ENCODE measurements around the gene TRMT1L. TPM values are rescaled to one million over a fixed set of nuclear protein-coding genes. Genes with fewer than 3 reads are reported as not detected.

The TRMT1L gene
- total RNA-seq, 4 donors from 2014 or later: 18.3 to 67.7 (median 20.9) TPM

DNA sequence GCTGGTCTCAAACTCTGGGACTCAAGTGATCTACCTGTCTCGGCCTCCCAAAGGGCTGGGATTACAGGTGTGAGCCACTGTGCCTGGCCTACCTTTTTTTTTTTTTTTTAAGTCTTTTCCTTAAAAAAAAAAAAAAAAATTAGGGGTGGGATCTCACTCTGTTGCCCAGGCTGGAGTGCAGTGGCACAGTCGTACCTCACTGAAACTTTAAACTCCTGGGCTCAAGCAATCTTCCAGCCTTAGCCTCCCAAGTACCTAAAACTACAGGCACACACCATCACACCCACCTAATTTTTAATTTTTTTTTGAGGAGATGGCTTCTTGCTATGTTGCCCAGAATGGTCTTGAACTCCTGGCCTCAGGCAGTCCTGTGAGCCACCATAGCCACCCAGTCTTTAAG, 72.9 kb downstream of the TRMT1L start:
- Histone ChIP-seq H3K27me3 (no peaks in the 10 kb centered on the region), H3K9me3 (no peaks in the 10 kb centered on the region), H3K27ac (no peak overlapping the region), H3K4me3 (no peak overlapping the region), H3K36me3 (peaks cover 0 to 4% (median 0%) of the 10 kb centered on the region in 4 donors), H3K4me1 (no peaks in the 10 kb centered on the region)
- intact Hi-C loops (cut with DNase I; ENCODE audit: low total_unique reads): no loop called here
- in situ Hi-C loops (cut with MboI; ENCODE audit: low pct_ligation_motif_present in 1 of 4, low pct_unique_long_range_greater_than_20kb in 1 of 4, low sequenced_read_pairs in 3 of 4): no loop called here
- no peak for DNase-seq
- no peak for TF ChIP-seq POLR2AphosphoS5 (IDR thresholded peaks at IDR 0.05)
- no peak for TF ChIP-seq EP300 (IDR thresholded peaks at IDR 0.05; ENCODE audit: low read depth)
- no peak for TF ChIP-seq POLR2A (IDR thresholded peaks at IDR 0.05)
- TF ChIP-seq CTCF (IDR thresholded peaks at IDR 0.05): no peak
- 95% methylated on average over 2 of the region's 2 CpGs; no CpG with 5 or more reads in 1 of the 2 donors for WGBS, 2 donors (ENCODE audit: low coverage in 1 of 2)

DNA sequence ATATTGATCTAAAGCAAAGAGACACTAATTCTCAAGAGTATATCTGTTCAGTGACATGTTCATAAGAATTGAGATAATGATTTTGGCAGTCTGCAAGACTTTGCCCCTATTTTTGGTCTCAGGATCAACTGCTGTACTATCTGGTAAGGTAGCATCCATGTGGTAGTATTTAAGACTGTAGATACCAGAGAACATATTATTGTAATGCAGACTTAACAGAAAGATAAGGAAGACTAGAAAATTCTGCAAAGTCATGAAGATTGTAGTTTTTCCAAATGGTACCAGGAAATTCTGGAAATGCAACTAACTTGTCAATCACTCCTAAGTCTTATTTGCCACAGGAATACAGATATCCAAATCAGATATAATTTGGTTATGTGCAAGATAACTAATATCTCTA, 76.3 kb downstream of the TRMT1L start:
- Histone ChIP-seq H3K27me3 (no peaks in the 10 kb centered on the region), H3K27ac (no peak overlapping the region), H3K36me3 (no peaks in the 10 kb centered on the region), H3K4me1 (no peaks in the 10 kb centered on the region), H3K4me3 (no peak overlapping the region), H3K9me3 (no peaks in the 10 kb centered on the region)
- TF ChIP-seq CTCF (IDR thresholded peaks at IDR 0.05) (no peak), EP300 (IDR thresholded peaks at IDR 0.05; ENCODE audit: low read depth) (no peak), POLR2AphosphoS5 (IDR thresholded peaks at IDR 0.05) (no peak), POLR2A (IDR thresholded peaks at IDR 0.05) (no peak)
- DNase-seq: no peak
- intact Hi-C loops (cut with DNase I; ENCODE audit: low total_unique reads): no loop called here
- in situ Hi-C loops (cut with MboI; ENCODE audit: low pct_ligation_motif_present in 1 of 4, low pct_unique_long_range_greater_than_20kb in 1 of 4, low sequenced_read_pairs in 3 of 4): no loop called here

DNA sequence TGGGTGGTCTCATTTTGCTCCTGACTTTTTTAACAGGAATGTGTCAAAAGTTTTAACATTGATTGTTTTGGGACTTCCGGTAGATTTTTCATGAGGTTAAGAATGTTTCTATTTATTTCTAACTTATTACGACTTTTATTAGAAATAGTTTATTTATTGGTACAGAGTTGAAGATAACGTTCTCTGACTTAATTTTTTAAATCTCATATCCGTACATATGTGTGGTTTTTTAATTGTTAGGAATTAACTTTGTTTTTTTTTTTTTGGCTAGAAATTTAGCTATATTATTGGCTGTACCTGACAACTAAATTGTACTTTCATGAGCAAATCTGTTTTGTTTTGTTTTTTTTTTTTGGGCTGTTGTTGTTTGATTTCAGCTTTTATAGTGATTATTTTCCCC, 79.4 kb downstream of the TRMT1L start:
- H3K4me1 ChIP-seq: no peaks in the 10 kb centered on the region
- no peak for TF ChIP-seq POLR2AphosphoS5 (IDR thresholded peaks at IDR 0.05)
- TF ChIP-seq CTCF (IDR thresholded peaks at IDR 0.05): no peak
- TF ChIP-seq EP300 (IDR thresholded peaks at IDR 0.05; ENCODE audit: low read depth): no peak
- no peak overlapping the region for H3K4me3 ChIP-seq
- intact Hi-C loops (cut with DNase I; ENCODE audit: low total_unique reads) (no loop called here), in situ Hi-C loops (cut with MboI; ENCODE audit: low pct_ligation_motif_present in 1 of 4, low pct_unique_long_range_greater_than_20kb in 1 of 4, low sequenced_read_pairs in 3 of 4) (no loop called here)
- DNase-seq: no peak
- WGBS, 2 donors (ENCODE audit: low coverage in 1 of 2): 82 to 83% methylated on average over 4 of the region's 4 CpGs
- H3K9me3 ChIP-seq: no peaks in the 10 kb centered on the region
- H3K36me3 ChIP-seq: no peaks in the 10 kb centered on the region
- H3K27me3 ChIP-seq: no peaks in the 10 kb centered on the region
- H3K27ac ChIP-seq: no peak overlapping the region

DNA sequence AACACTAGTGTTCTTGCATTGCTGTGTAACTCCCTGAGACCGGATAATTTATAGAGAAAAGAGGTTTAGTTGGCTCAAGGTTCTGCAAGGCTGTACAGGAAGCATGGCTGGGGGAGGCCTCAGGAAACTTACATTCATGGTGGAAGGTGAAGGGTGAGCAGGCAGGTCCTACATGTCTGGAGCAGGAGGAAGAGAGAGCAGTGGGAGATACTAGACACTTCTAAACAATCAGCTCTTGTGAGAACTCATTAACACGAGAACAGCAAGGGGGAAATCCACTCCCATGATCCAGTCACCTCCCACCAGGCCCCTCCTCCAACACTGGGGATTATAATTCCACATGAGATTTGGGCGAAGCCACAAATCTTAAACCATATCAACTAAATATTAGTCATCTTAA, 81.3 kb downstream of the TRMT1L start:
- Histone ChIP-seq H3K27ac (no peak overlapping the region), H3K4me3 (no peak overlapping the region), H3K4me1 (no peaks in the 10 kb centered on the region), H3K9me3 (no peaks in the 10 kb centered on the region), H3K36me3 (no peaks in the 10 kb centered on the region), H3K27me3 (no peaks in the 10 kb centered on the region)
- in situ Hi-C loops (cut with MboI; ENCODE audit: low pct_ligation_motif_present in 1 of 4, low pct_unique_long_range_greater_than_20kb in 1 of 4, low sequenced_read_pairs in 3 of 4): no loop called here
- intact Hi-C loops (cut with DNase I; ENCODE audit: low total_unique reads): no loop called here
- DNase-seq: no peak
- WGBS, 2 donors (ENCODE audit: low coverage in 1 of 2): 85 to 90% methylated on average over 2 to 3 of the region's 3 CpGs
- TF ChIP-seq POLR2AphosphoS5 (IDR thresholded peaks at IDR 0.05) (no peak), CTCF (IDR thresholded peaks at IDR 0.05) (no peak), POLR2A (IDR thresholded peaks at IDR 0.05) (no peak), EP300 (IDR thresholded peaks at IDR 0.05; ENCODE audit: low read depth) (no peak)
